WI38 (cell line): ENCODE results near the gene ATP2C1.
"Not testable (repeated sequence)": the region's sequence is repeated elsewhere in the genome, so short reads cannot be mapped to it uniquely, and the experiment has no call there.

ENCODE experiments used
- H3K4me3 ChIP-seq: 2 replicates; pipeline ENCODE4 v1.5.1; 2011; ENCODE audit warnings: low read depth, mild to moderate bottlenecking, control low read depth, low read length
- CTCF ChIP-seq: IDR thresholded peaks from 2 replicates; pipeline ENCODE4 v1.5.1; 2012; ENCODE audit warnings: low read depth, mild to moderate bottlenecking, control low read depth, low read length

Gene ATP2C1

GRCh38 chr3:131038326-131038725 lies 144.4 kb downstream of the ATP2C1 start:
- TF ChIP-seq CTCF: no peak
- no peak overlapping the region for H3K4me3 ChIP-seq

GRCh38 chr3:131042271-131042985 lies 148.5 kb downstream of the ATP2C1 start:
- H3K4me3 ChIP-seq: not testable (repeated sequence)

GRCh38 chr3:131047582-131047981 lies 153.7 kb downstream of the ATP2C1 start:
- H3K4me3 ChIP-seq: no peak overlapping the region
- TF ChIP-seq CTCF: no peak

- H3K4me3 ChIP-seq: no peak overlapping the region
- TF ChIP-seq CTCF: no peak
Observed at GRCh38 chr3:131048030-131048429, 154.1 kb downstream of the ATP2C1 start.

GRCh38 chr3:131050001-131050400 lies 156.1 kb downstream of the ATP2C1 start:
- TF ChIP-seq CTCF: no peak
- H3K4me3 ChIP-seq: no peak overlapping the region

- TF ChIP-seq CTCF: no peak
- H3K4me3 ChIP-seq: no peak overlapping the region
Observed at GRCh38 chr3:131053043-131053859, 159.4 kb downstream of the ATP2C1 start.
